ENCODE data around the gene COL4A2. TPM values are rescaled to one million over a fixed set of nuclear protein-coding genes. Genes with fewer than 3 reads are reported as not detected.

The COL4A2 gene
- polyA plus RNA-seq, 1 donor from 2014 or later: not detected

GRCh38 chr13:110363010-110363409 lies 55.9 kb downstream of the COL4A2 start:
- H3K27ac Mint-ChIP-seq: no peak overlapping the region
- no peak overlapping the region for H3K4me3 Mint-ChIP-seq
- peaks cover 4% of the 10 kb centered on the region for H3K27me3 Mint-ChIP-seq
- H3K4me1 Mint-ChIP-seq: no peaks in the 10 kb centered on the region
- H3K9me3 Mint-ChIP-seq: no peaks in the 10 kb centered on the region
- no peaks in the 10 kb centered on the region for H3K36me3 Mint-ChIP-seq

DNA sequence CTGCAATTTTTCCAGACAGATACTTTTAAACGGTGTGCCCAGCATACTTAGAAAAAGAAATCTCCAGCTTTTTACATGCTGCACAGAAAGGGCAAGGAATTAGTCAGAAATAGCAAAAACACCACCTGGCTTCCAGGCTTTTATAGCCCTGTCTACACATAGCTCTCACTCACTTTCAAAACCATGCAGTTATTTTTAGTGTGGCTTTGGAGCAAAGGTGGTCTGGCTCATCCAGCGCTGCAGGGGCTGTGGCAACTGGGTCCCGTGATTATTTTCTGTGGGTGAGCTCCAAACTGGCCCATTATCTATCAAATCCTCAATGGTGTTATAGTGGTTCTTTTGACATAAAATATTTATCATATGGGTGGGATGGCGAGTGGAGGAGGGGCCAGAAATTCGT lies 57.0 kb downstream of the COL4A2 start:
- no peak overlapping the region for H3K27ac Mint-ChIP-seq
- no peaks in the 10 kb centered on the region for H3K4me1 Mint-ChIP-seq
- no peaks in the 10 kb centered on the region for H3K9me3 Mint-ChIP-seq
- peaks cover 4% of the 10 kb centered on the region for H3K27me3 Mint-ChIP-seq
- H3K36me3 Mint-ChIP-seq: no peaks in the 10 kb centered on the region
- H3K4me3 Mint-ChIP-seq: no peak overlapping the region

DNA sequence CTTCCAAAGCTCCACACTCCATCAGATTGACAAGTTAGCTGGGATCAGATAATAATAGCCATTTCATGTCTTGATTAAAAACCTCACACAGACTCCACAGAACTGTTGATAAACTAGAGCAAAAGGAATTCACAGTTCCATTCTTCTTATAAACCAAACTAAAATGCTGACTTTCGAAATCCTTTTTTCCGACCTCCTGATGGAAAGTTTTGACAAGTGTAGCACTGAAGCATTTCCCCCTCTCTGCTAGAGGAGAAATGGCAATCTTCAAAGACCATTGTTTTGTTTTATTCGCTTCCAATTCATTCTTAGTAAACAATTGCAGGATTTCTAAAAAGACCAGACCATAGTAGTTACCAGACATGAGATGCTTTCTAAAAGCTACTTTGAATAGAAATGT lies 58.8 kb downstream of the COL4A2 start:
- no peaks in the 10 kb centered on the region for H3K9me3 Mint-ChIP-seq
- H3K36me3 Mint-ChIP-seq: no peaks in the 10 kb centered on the region
- no peaks in the 10 kb centered on the region for H3K4me1 Mint-ChIP-seq
- H3K27me3 Mint-ChIP-seq: peaks cover 4% of the 10 kb centered on the region
- no peak overlapping the region for H3K27ac Mint-ChIP-seq
- H3K4me3 Mint-ChIP-seq: no peak overlapping the region

- no peaks in the 10 kb centered on the region for H3K36me3 Mint-ChIP-seq
- H3K4me3 Mint-ChIP-seq: no peak overlapping the region
- H3K27ac Mint-ChIP-seq: no peak overlapping the region
- H3K4me1 Mint-ChIP-seq: no peaks in the 10 kb centered on the region
- peaks cover 4% of the 10 kb centered on the region for H3K27me3 Mint-ChIP-seq
- H3K9me3 Mint-ChIP-seq: no peaks in the 10 kb centered on the region
Observed at GRCh38 chr13:110366733-110367132, 59.6 kb downstream of the COL4A2 start.

GRCh38 chr13:110367620-110368019 lies 60.5 kb downstream of the COL4A2 start:
- Mint-ChIP-seq H3K4me3 (no peak overlapping the region), H3K27ac (no peak overlapping the region), H3K9me3 (no peaks in the 10 kb centered on the region), H3K4me1 (peaks cover 0 to 1% (median 0%) of the 10 kb centered on the region in 3 donors), H3K27me3 (peaks cover 4% of the 10 kb centered on the region), H3K36me3 (no peaks in the 10 kb centered on the region)

GRCh38 chr13:110368408-110368807 lies 61.3 kb downstream of the COL4A2 start:
- Mint-ChIP-seq H3K9me3 (no peaks in the 10 kb centered on the region), H3K4me1 (peaks cover 0 to 1% (median 0%) of the 10 kb centered on the region in 3 donors), H3K27ac (no peak overlapping the region), H3K36me3 (no peaks in the 10 kb centered on the region), H3K27me3 (peaks cover under 1% of the 10 kb centered on the region), H3K4me3 (no peak overlapping the region)

DNA sequence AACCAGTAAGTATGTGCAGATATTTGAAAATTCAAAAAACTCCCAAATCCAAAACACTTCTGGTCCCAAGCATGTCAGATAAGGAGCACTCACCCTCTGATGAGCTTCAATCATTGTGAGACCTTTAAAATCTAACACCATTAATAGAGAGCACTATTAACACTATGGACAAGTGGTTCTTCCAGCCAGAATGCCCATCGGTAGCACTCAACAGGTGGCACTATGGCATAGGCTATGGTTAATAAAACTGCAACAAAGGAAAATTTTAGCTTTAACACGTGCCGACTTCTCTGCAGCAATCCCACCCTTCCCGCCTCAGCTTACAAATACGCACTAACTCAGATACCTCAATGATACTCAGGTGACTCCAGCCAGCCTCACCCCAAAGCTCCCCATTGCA lies 62.3 kb downstream of the COL4A2 start:
- Mint-ChIP-seq H3K36me3 (no peaks in the 10 kb centered on the region), H3K9me3 (no peaks in the 10 kb centered on the region), H3K27ac (no peak overlapping the region), H3K4me3 (peak overlapping the region in 1 of 4 donors; percentile 26), H3K27me3 (peaks cover 8% of the 10 kb centered on the region), H3K4me1 (peaks cover 0 to 1% (median 0%) of the 10 kb centered on the region in 3 donors)

DNA sequence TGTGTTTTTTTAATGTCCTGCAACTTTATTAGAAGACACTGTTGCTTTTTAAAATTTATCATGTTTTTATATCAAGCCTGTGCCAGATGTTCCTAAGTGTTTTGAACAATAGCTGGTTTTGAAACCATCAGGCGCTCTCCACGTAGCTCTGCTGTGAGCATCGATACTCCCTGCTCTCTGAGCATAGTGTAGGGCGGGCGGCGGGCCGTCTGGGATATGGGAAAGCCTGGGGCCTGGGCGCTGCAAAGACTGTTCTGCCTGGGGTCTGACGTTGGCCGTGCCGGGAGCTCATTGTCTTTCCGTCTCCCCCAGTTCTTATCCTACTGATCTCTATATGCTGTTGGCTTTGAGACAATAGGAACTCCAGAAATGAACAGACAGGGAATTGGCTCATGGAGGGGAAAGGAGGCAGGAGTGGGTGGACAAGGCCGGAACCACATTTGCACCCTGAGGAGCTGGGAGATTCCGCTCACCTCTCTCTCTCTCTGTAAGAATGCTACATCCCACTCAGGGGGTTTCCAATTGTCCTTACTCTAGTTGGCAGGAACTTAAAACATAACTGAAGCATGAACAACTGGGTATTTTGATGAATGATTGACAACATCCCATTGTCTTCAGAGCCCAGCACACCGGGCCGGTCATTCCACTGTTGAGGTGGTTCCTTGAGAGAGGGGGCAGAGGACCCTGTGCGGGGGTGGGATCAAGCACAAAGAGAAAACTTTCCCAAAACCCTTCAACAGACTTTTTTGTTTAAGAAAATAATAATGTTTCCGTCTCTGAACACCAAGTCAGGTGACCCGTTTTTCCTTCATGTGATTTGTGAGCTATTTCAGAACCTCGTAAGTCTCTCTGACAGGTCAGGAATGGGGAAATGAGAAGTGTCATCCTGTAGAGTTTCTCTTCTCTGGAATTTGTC lies 64.7 kb downstream of the COL4A2 start:
- H3K4me1 Mint-ChIP-seq: peaks cover 0 to 1% (median 0%) of the 10 kb centered on the region in 3 donors
- H3K9me3 Mint-ChIP-seq: no peaks in the 10 kb centered on the region
- no peak overlapping the region for H3K4me3 Mint-ChIP-seq
- no peak overlapping the region for H3K27ac Mint-ChIP-seq
- no peaks in the 10 kb centered on the region for H3K36me3 Mint-ChIP-seq
- peaks cover 11% of the 10 kb centered on the region for H3K27me3 Mint-ChIP-seq

DNA sequence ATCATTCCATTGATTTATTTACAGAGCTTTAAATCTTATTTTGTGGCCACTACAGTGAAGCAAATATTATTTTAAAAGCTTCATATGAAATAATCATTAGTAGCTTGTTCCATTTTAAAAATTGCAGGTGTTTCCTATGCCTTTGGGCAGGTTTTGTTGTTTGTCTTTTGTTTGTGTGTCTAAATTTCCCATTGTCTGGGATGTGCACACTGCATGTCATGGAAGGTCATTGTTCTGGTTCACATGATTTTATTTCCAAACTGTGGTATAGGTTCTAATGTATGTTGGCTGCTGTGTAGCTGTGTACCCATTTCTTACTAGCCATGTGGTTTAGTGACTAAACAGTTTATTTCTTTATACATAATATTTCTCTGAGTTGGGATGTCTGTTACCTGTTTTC lies 65.6 kb downstream of the COL4A2 start:
- H3K4me3 Mint-ChIP-seq: no peak overlapping the region
- peaks cover 15% of the 10 kb centered on the region for H3K27me3 Mint-ChIP-seq
- peaks cover 0 to 1% (median 0%) of the 10 kb centered on the region in 3 donors for H3K4me1 Mint-ChIP-seq
- no peak overlapping the region for H3K27ac Mint-ChIP-seq
- no peaks in the 10 kb centered on the region for H3K36me3 Mint-ChIP-seq
- H3K9me3 Mint-ChIP-seq: no peaks in the 10 kb centered on the region

DNA sequence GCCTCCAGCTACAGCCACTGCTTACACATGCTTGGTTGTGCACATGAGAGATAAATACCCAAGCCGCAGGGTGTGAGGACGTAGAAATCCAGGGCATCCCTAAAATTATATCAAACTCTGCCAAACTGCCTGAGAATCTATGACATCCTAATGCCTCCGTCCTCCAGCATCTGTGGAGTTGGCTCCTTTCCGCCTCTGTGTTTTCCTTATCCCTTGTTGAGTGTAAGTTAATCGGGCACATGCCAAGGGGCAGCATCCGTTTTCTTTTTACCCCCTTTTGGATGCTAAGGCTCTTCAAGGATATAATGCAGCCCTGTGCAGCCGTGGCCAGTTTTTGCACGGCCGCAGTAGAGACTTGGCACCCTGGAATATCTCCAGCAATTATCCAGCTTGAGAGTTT lies 66.5 kb downstream of the COL4A2 start:
- Mint-ChIP-seq H3K4me1 (peaks cover 0 to 1% (median 0%) of the 10 kb centered on the region in 3 donors), H3K4me3 (no peak overlapping the region), H3K27ac (no peak overlapping the region), H3K36me3 (no peaks in the 10 kb centered on the region), H3K9me3 (no peaks in the 10 kb centered on the region), H3K27me3 (peaks cover 15% of the 10 kb centered on the region)

DNA sequence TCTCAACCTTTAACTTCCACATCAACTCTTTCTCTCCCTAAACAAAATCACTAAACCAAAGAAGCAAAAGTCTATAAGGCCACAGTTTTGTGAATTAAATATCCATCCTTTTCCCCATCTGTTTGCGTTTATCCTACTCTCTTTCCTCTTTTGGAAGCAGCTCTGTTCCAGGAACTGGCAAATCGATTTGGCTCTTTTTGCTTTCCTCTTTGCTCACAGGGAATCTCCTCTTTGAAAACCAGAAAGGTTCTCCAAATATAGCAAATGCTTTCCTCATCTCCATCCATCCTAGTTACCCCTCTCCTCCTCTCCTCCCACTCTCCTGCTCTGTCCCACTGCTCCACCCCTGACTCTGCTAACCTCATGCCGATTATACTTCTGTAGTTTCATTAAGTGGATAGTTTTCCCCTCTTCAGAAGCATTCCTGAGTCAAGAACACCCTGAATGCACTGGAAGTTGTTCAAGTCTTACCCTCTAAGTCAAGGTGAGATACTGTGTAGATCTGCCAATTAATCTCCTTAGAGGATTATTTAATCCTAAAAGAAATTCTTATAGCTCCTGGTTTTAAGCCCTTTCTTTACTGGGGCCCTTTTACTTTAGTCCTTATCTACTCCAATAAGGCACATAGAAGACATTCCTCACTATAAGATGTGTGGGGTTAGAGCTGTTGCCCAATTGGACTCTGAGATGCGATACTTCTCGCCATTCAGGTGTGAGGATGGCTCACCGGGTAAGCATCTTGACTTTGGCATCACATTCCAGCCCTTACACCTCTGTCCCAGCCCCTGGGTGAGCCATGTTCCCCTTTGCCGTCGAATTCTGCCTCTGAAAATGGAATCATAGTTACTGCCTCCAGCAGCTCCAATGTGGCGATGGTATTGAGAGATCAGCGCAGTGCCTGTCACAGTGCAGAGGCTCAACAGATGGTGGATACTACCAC lies 67.6 kb downstream of the COL4A2 start:
- Mint-ChIP-seq H3K27ac (no peak overlapping the region), H3K27me3 (peaks cover 18% of the 10 kb centered on the region), H3K4me1 (peaks cover 0 to 1% (median 0%) of the 10 kb centered on the region in 3 donors), H3K36me3 (no peaks in the 10 kb centered on the region), H3K4me3 (no peak overlapping the region), H3K9me3 (no peaks in the 10 kb centered on the region)

DNA sequence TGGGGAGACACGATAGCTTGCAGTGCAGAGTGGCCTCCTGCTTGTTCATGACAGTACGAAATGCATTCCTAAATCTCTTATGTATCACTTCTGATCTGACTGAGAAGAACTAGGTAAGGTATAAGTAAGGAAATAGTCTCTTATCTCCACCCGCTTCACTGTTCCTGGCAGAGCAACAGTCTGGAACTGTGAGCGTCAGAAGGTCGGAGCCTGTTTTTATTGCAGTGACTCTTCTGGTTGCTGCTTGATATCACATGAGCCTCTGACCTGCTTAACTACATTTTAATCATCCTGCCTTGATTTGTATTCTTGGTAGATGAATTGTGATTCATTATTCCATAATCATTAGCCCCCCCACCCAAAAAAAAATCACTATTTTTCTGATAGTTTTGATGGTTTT lies 69.0 kb downstream of the COL4A2 start:
- no peaks in the 10 kb centered on the region for H3K36me3 Mint-ChIP-seq
- H3K27me3 Mint-ChIP-seq: peaks cover 18% of the 10 kb centered on the region
- H3K9me3 Mint-ChIP-seq: peaks cover 0 to 7% (median 3%) of the 10 kb centered on the region in 3 donors
- no peak overlapping the region for H3K27ac Mint-ChIP-seq
- H3K4me1 Mint-ChIP-seq: peaks cover 0 to 1% (median 0%) of the 10 kb centered on the region in 3 donors
- H3K4me3 Mint-ChIP-seq: no peak overlapping the region

DNA sequence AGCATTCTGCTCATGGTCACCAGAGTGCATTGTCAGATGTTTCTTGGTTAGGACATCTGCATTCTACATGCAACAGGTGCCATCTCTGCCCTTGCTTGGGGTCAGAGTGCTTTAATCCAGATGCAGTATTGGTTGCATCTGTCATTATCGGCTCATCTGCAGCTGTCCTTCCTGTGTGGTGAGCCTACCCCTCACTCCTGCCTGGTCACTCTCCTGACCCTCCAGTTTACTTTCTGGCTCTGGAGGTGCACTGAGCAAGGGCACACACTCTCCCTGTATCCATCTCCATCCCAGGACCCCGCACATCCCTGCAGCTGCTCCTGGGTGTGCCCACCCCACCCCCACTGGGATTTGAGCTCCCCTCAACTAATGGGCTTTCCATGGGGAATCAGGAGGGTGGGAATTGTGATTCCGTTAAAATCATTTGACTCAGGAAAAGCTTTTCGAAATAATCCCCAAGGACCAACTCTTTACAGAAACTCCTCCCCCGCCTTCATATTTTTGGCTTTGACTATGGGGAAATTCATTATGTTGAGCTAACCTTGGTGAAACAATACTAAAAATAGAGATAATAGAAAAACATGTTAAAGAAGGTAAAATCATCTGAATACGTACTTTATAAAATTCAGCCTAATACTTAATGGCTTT lies 70.2 kb downstream of the COL4A2 start:
- H3K27me3 Mint-ChIP-seq: peaks cover 23% of the 10 kb centered on the region
- no peak overlapping the region for H3K27ac Mint-ChIP-seq
- peaks cover 0 to 7% (median 5%) of the 10 kb centered on the region in 3 donors for H3K9me3 Mint-ChIP-seq
- H3K4me1 Mint-ChIP-seq: peaks cover 0 to 1% (median 0%) of the 10 kb centered on the region in 3 donors
- no peaks in the 10 kb centered on the region for H3K36me3 Mint-ChIP-seq
- no peak overlapping the region for H3K4me3 Mint-ChIP-seq

DNA sequence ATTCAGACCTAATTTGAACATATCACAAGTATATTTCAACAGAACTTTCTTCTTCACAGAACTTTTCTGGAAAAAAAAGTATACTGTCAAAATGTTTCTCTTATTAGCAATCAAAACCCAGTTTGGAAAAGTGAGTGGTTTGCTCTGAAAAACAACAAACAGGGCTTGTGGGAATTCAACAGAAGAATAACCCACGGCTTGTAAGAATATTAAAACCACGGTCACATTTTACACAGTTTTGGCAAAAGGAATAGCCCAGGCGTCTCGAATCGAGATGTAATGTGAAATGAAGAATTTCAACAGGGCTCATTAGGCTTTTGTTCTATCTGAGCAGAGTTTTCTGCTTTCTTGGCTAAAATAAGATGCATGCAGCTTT lies 70.7 kb downstream of the COL4A2 start:
- H3K9me3 Mint-ChIP-seq: peaks cover 0 to 7% (median 5%) of the 10 kb centered on the region in 3 donors
- no peak overlapping the region for H3K27ac Mint-ChIP-seq
- H3K27me3 Mint-ChIP-seq: peaks cover 23% of the 10 kb centered on the region
- H3K4me3 Mint-ChIP-seq: no peak overlapping the region
- no peaks in the 10 kb centered on the region for H3K4me1 Mint-ChIP-seq
- H3K36me3 Mint-ChIP-seq: no peaks in the 10 kb centered on the region

DNA sequence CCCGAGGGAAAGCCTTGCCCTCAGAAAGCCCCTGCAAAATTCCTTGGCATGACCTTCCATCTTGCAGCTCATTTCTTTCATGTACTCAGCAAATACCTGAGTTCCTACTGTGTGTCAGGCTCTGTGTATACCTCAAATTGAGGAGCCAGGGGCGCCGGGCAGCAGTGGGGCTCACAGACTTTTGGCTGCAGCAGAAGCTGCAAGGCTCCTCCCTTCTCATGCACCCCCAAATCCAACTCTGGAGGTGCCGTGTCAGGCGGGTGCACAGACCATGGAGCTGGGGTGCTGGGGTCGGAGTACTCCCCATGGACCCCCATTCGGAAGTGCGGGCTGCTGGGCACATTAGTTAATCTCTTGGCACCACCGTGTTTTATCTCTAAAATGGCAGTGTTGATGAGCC lies 72.3 kb downstream of the COL4A2 start:
- Mint-ChIP-seq H3K27me3 (peaks cover 15% of the 10 kb centered on the region), H3K4me1 (no peaks in the 10 kb centered on the region)

More for the DNA sequence above, 72.3 kb downstream of the COL4A2 start:
- Mint-ChIP-seq H3K9me3 (peaks cover 0 to 7% (median 5%) of the 10 kb centered on the region in 3 donors), H3K4me3 (no peak overlapping the region), H3K27ac (no peak overlapping the region), H3K36me3 (no peaks in the 10 kb centered on the region)
